Keratinocyte (primary cell): ENCODE data around the gene UFD1.

Experiments used
- EZH2 ChIP-seq: IDR thresholded peaks from one replicate; pipeline ENCODE4 v1.6.1; 2012; ENCODE audit warnings: inconsistent platforms, mild to moderate bottlenecking, low read length, moderate library complexity
- TF ChIP-seq, protein P1 (sequence below), 3 experiments: IDR thresholded peaks in 1 of 3; conservative IDR thresholded peaks in 1 of 3; optimal IDR thresholded peaks in 1 of 3; 2 replicates in 2 of 3; 3 replicates in 1 of 3; pipeline versions ENCODE3 to v1.5.1; 2011; ENCODE audit warnings: low read length in 3 of 3, mild to moderate bottlenecking in 3 of 3, moderate library complexity in 2 of 3, control low read depth in 1 of 3, inconsistent platforms in 1 of 3; ENCODE audit not compliant: insufficient read depth in 2 of 3; ENCODE audit errors: extremely low read depth in 1 of 3

DNA sequence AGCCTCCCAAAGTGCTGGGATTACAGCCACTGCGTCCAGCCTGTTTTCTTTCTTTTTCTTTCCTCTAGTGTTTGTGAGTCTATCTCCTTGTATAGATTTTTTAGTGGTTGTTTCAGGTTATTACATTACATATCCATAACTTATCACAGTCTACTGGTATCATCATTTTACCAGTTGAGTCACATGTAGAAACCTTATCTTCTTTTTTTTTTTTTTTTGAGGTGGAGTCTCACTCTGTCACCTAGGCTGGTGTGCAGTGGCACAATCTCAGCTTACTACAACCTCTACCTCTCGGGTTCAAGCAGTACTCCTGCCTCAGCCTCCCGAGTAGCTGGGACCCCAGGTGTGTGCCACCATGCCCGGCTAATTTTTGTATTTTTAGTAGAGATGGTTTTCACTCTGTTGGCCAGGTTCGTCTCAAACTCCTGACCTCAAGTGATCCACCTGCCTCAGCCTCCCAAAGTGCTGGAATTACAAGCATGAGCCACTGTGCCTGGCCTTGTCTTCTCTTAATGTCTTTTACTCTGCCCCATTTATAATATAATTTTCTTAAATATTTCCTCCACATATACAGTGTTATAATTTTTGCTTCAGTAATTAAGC, 11.7 kb upstream of the UFD1 start:
- TF ChIP-seq, protein P1, sequence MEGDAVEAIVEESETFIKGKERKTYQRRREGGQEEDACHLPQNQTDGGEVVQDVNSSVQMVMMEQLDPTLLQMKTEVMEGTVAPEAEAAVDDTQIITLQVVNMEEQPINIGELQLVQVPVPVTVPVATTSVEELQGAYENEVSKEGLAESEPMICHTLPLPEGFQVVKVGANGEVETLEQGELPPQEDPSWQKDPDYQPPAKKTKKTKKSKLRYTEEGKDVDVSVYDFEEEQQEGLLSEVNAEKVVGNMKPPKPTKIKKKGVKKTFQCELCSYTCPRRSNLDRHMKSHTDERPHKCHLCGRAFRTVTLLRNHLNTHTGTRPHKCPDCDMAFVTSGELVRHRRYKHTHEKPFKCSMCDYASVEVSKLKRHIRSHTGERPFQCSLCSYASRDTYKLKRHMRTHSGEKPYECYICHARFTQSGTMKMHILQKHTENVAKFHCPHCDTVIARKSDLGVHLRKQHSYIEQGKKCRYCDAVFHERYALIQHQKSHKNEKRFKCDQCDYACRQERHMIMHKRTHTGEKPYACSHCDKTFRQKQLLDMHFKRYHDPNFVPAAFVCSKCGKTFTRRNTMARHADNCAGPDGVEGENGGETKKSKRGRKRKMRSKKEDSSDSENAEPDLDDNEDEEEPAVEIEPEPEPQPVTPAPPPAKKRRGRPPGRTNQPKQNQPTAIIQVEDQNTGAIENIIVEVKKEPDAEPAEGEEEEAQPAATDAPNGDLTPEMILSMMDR (optimal IDR thresholded peaks at IDR 0.05 in 1 of 3, IDR thresholded peaks at IDR 0.05 in 1 of 3, conservative IDR thresholded peaks at IDR 0.05 in 1 of 3; ENCODE audit: extremely low read depth in 1 of 3, insufficient read depth in 2 of 3, low read length in 3 of 3) = no peak
- no peak for TF ChIP-seq EZH2
